Activated CD8-positive, alpha-beta memory T cell treated with anti-CD3 and anti-CD28 coated beads, Interleukin-2, amount 50 U/mL, for 4 hours (primary cell): ENCODE data around the gene PFN1.

Source experiments
- DNase-seq: peaks from one replicate; pipeline ENCODE4 v3.0.0-alpha.2; 2020

Gene PFN1

DNA sequence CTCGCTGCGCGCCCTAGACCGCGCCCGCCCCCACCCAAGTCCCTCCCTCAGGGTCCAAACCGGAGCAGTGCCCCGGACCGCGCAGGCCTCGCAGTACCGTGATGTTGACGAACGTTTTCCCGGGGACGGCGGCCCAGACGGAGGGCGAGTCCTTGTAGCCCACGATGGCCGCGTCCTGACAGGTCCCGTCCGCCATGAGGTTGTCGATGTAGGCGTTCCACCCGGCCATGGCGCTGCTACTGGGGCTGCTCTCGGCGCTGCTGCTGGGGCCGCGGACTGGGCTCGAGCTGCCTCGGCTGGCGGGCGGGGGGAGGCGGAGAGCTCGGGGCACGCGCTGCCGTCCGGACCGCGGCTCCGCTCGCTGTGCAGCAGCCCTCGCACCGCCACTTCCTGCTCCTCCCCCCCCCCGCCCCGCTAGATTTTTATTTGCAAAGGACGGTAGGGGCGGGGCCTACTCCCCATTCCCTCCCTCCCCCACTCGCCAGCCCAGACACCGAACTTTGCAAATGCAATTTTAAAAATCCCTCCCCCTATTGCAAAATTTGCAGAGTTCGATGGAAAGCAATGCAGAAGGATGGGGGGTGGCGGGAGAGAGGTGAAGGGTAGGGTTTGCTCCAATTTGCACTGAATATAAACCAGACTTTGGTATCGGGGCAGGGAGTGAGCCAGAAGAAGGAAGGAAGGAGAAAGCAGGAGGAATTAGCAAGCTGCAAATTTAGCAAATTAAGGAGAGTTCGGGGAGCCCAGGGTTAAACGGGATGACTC lies at the start of gene PFN1:
Gene PFN1 (minus strand): TSS at position 365 of the 765 bp plus-strand sequence. CDS start 136 bp downstream, at position 229.
- DNase-seq: peak; percentile 88

GRCh38 chr17:4997302-4998026 lies 49.1 kb upstream of the PFN1 start, which contains the start of the genes INCA1 and KIF1C:
Gene INCA1 (minus strand): TSS chr17:4997522. CDS start chr17:4994437, 3,085 bp downstream.
Gene KIF1C (plus strand): TSS chr17:4997950. CDS start chr17:5000247, 2,297 bp downstream.
- DNase-seq: peak; percentile 91

GRCh38 chr17:4994081-4994595 lies 45.8 kb upstream of the PFN1 start:
- no peak for DNase-seq

GRCh38 chr17:4987767-4988567 lies 39.6 kb upstream of the PFN1 start:
- DNase-seq: no peak

DNA sequence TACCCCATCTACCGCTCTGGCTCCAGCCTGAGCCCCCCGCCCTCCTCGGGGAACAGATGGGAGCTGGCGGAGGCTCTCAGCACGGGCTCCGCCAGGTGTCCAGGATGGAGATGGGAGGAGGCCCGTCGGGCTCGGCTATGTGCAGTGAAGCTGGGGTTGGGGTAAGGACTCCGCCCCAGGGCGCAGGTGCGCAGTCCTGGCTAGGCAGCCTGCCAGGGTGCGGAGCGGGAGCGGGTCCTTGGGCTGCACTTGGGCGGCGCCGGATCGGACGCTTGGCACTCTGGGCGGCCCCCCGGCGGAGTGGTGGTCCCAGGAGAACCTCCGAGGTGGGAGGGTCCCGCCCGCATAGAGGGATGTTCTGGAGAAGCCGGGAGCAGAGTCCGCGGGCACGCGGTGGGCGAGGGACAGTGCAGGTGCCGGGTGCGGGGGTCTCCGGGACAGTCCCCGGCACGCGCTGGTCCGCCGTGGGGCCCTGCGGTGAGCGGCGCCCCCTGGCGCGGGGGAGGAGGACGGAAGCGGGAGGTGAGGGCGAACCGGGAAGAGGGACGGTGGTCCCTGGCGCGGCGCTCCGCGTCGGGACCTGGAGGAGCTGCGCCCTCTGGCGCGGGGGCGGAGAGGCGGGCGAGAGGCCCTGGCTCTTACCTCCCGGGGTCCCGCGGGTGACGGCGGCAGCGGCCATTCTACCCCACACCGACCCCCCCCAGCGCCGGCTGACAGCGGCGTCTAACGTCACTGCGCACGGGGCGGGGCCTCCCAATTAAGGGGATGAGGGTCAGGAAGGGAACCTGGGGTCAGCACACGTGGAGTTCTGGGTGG lies 38.8 kb upstream of the PFN1 start, which contains the start of gene CAMTA2:
Gene CAMTA2 (minus strand): TSS at position 725 of the 816 bp plus-strand sequence. CDS start 1,453 bp downstream, outside the sequence.
- peak; percentile 91 for DNase-seq

DNA sequence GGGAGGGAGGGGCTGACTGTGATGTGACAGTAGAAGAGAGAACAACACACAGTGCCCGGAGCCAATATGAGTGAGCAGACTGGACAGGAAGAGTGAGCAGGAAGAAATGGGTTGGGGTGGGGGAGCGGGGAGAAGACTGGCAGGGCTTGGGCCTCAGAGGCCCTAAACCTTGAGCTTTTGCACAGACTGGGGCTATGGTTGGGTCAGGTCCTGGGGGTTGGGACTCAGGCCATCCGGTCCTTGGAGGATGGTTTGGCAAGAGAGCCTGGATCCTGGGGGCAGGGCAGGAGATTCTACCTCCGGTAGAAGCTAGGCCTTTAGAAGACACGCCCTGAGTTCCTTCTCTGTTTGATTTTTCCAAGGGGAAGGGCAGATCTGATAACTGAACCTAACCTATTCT lies 38.1 kb upstream of the PFN1 start:
- no peak for DNase-seq

DNA sequence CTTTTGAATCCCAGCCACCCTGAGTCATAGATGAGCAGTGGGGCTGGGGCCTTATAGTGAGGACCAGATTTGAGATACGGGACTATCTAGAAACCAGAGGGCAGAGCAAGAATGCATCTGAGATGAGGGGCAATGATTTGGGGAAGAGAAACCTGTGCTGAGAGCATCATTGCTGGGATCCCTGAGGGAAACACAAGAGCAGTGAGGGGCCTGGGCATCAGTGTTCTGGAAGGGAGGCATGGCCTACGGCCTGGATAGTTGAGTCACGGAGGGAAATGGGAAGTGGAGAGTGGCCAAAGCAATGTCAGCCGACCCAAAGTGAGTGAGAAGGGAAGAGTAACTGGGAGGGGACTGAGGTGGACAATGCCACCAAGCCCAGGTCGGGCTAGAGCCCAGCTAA lies 34.0 kb upstream of the PFN1 start:
- no peak for DNase-seq

DNA sequence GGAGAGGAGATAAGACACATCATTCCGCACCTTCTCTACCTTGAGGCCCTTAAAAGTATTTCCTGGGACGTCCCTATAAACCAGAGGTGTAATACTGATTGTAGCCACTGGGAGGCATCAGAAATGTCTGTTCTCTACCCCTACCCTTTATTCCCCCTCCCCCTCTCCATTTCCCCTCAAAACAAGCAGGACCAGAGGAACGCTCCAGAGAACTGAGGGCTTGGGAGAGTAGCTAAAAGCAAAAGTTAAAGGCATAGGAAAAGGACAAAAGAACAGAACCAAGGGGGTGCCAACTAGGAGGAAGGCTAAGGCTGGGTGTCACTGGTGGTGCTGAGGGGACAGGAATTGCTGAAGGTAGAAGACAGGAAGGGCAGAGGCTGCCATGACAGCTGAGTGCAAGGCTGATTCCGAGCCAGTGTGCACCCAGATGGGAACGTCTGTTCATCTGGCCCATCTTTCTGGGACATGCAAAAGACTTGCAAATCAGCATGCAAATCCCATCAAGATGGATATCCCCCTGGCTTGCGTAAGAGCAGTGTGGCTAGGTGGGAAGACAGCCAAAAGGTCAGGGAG lies 32.4 kb upstream of the PFN1 start:
- no peak for DNase-seq

- DNase-seq: no peak
Measured at GRCh38 chr17:4978726-4979125, 30.4 kb upstream of the PFN1 start.

GRCh38 chr17:4974115-4974670 lies 25.9 kb upstream of the PFN1 start:
- DNase-seq: no peak

GRCh38 chr17:4973256-4974114 lies 25.2 kb upstream of the PFN1 start:
- DNase-seq: no peak

GRCh38 chr17:4972752-4973151 lies 24.4 kb upstream of the PFN1 start:
- DNase-seq: no peak

- DNase-seq: no peak
Measured at GRCh38 chr17:4972322-4972721, 24.0 kb upstream of the PFN1 start.

- no peak for DNase-seq
Measured at GRCh38 chr17:4971826-4972225, 23.5 kb upstream of the PFN1 start.

DNA sequence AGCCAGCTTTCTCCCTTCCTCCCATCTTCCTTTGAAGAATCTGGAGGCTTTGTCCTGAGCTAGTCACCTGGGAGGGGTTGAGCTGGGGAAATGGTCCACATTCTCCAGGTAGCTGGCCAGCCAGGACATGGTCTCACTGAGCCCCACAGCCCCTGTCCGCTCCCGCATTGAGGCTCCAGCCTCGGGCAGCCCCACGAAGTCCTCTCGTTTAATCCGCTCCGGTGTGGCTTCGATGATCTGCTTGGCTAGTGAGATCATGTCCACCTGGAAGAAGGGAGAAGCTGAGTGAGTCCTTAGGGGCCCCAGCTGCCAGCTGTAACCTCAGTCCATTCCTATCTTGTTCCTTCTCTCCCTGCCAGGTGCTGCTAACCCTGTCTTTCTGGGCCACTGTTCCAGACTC lies 21.9 kb upstream of the PFN1 start:
- no peak for DNase-seq

- DNase-seq: no peak
Measured at GRCh38 chr17:4969551-4970173, 21.3 kb upstream of the PFN1 start.

- DNase-seq: no peak
Measured at GRCh38 chr17:4969047-4969550, 20.8 kb upstream of the PFN1 start.

DNA sequence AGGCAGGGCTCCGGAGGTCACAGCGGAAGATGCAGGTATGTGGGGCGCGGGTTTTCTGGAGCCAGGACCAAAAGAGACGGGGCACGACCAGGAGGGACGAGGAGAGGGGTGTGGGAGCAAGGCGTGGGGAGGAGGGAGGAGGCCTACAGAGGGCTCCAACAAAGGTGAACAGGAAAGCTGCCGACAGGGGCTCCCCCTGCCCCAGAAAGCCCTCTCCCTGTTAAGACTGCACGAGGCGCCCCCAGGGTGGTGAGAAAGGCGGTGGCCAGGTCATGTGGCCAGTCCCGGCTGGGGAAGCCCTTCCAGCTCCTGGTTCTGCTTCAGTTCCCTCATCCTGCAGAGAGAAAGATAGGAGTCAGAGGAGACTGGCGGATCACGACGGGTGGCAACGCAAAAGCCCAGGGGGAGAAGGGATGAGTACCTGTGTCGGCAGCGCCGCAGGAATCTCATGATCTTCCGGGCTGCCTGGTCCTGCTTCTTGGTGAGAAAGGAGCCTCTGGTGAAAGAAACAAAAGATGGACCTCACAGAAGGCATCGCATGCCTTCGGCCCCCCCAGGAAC lies 20.2 kb upstream of the PFN1 start:
- DNase-seq: no peak
